NCI-H2227 treated with DMSO at 0.1 percent for 48 hours (cell line): ENCODE data around the gene THBS2.
"Not testable (repeated sequence)": the region's sequence is repeated elsewhere in the genome, so short reads cannot be mapped to it uniquely, and the experiment has no call there.

Source experiments
- DNase-seq: peaks from one replicate; lab custom pipeline; 2025; lab: John Stamatoyannopoulos, UW

THBS2 gene

GRCh38 chr6:169271877-169272216 is 18.2 kb upstream of the THBS2 start:
- DNase-seq: no peak

- DNase-seq: no peak
These were observed 17.7 kb upstream of the THBS2 start for GRCh38 chr6:169271158-169271876.

- not testable (repeated sequence) for DNase-seq
These were observed 16.4 kb upstream of the THBS2 start for GRCh38 chr6:169270077-169270380.

GRCh38 chr6:169269180-169270076 is 15.8 kb upstream of the THBS2 start:
- no peak for DNase-seq

- DNase-seq: no peak
These were observed 14.6 kb upstream of the THBS2 start for GRCh38 chr6:169268276-169268675.

DNA sequence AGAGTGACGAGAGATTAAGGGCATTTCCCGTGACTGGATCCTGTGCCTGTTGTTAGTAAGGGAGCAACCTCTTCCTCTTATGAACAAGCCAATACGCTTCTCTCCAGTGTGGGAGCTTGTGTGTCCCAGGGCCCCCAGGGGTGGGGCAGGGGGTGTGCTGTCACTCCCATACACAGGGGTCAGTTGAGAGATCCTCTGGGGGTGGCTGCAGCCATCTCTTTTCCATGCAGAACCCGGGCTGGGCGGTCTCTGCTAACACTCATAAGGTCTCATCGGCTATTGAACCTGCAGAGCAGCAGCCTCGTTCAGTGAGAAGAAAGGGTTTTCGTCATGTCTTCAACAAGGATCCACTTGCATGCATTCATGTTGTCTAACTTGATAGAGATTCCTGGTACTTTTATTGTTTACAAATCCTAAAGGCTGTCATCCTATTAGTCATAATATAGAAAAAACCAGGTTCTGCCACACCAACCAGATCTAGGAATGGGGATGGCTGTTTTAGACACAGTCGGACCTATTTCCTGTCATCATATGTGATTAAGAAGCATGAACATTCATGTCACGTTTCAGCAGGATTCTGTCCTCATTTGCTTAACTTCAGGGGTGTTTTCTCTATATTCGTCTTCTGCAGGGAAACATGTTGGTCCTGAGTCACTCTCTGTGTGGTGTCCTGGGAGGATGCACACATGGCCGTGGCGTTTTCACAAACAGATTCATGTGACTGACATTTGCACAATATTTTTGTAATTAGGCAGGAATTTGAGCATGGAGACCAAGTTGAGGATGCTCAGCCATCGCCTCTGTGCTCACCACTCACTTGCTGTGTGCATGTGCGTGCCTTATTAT is 13.3 kb upstream of the THBS2 start:
- DNase-seq: no peak

GRCh38 chr6:169266261-169266660 is 12.6 kb upstream of the THBS2 start:
- DNase-seq: no peak

- DNase-seq: no peak
These were observed 12.0 kb upstream of the THBS2 start for GRCh38 chr6:169265486-169266131.

DNA sequence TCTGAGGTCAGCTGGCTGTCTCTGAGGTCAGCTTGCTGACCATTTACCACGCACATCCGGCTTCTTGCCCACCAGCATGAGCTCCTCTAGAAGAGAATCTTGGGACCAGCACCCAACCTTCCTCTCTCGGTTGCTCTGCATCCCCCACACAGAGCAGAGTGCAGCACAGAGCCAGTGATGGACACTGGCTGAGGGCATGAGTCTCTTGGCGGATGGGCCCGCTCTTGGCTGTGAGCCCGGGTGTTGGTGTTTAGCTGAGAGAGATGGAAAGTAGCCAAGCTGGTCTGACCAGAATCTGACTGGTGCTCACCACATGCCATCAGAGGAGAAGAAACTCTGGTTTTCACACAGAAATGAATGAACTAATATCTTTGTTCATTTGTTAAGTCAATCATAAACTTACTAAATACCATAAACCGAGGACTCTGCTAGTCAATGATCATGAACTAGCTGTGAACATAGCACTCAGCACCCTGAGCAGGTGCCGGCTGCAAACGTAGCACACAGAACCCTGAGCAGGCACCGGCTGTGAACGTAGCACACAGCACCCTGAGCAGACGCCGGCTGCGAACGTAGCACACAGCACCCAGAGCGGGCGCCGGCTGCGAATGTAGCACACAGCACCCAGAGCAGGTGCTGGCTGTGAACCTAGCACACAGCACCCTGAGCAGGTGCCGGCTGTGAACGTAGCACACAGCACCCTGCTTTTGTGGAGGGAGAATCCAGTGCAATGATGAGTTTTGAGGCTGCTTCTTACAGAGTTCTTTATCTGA is 10.4 kb upstream of the THBS2 start:
- no peak for DNase-seq

DNA sequence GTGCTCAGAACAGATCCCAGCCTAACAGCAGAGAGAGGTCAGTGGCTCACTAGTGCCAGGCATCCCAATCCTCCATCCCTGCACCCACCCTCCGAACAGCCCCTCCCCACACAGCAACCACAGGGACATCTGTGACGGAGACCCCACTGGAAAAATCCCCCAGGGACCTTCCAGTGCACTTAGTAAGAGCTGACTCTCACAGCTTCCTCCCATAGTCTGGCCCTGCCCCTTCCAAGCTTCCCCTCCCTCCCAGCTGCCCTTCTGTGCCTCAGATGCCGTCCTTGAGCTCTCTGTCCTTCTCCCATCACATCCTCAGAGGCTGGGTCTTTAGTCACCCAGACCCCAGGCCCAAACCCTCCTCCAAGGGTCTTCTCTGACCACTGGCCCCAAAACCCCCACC is 9.7 kb upstream of the THBS2 start:
- no peak for DNase-seq

DNA sequence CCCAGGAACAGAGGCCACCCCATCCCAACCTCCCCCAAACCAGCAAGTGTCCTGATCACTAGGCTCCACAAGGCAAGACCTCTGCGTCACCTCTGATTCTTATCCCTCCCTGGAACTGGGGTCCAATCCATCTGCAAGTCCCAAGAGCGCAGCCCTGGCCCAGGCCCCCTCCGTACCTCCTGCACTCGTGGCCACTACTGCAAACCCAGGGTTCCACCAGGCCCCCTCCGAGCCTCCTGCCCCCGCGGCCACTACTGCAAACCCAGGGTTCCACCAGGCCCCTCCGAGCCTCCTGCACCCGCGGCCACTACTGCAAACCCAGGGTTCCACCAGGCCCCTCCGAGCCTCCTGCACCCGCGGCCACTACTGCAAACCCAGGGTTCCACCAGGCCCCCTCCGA is 9.0 kb upstream of the THBS2 start:
- DNase-seq: not testable (repeated sequence)

DNA sequence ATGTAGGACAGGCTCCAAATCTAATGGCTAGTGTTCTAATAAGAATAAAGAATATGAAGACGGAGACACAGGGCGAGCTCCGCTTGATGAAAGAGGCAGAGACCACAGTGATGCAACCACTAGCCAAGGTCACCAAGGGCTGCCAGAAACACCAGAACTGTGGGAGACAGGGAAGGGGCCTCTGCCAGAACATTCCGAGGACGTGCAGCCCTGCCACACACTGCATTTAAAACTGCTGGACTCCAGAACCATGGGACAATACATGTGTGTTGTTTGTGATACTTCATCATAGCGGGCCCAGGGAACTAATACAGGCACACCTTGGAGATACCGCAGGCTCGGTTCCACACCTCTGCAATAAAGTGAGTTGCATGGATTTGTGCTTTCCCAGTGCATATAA is 2.9 kb upstream of the THBS2 start:
- no peak for DNase-seq

DNA sequence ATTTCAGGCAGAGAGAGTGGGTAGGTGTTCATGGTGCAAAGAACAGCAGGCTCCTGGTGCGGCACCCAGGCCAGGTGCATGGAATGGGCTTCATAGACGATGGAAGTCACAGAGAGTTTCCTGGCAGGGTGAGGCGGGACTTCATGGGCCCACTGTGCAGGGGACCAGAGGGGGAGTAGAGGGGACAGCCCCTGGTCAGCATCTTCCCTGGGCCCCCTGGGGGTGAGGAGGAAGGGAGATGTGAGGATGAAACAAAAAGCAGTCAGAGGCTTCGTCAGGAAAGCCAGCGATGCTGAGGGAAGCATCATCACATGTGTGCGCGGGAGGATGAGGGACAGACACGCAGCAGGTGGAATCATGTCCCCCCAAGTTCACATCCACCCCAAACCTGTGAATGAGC is 2.4 kb upstream of the THBS2 start:
- no peak for DNase-seq

DNA sequence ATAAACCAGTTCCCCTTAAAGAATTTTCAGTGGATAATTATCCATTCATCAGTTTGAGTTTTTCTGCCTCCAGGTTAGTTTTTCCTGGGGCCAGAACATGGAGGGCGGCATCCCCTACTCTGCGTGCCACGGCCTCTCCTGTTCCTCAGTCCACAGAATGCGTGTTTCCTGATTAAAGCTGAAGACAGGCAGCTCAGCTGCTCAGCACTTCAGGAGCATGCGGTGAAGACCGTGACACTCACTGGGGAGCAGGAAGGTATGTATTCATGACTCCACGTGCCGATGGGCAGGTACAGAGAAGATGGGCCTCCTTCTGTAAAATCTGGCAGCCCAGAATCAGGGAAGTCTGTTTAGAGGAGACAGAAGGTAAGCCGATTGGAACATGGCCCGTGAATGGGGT is 2.0 kb upstream of the THBS2 start:
- DNase-seq: no peak

DNA sequence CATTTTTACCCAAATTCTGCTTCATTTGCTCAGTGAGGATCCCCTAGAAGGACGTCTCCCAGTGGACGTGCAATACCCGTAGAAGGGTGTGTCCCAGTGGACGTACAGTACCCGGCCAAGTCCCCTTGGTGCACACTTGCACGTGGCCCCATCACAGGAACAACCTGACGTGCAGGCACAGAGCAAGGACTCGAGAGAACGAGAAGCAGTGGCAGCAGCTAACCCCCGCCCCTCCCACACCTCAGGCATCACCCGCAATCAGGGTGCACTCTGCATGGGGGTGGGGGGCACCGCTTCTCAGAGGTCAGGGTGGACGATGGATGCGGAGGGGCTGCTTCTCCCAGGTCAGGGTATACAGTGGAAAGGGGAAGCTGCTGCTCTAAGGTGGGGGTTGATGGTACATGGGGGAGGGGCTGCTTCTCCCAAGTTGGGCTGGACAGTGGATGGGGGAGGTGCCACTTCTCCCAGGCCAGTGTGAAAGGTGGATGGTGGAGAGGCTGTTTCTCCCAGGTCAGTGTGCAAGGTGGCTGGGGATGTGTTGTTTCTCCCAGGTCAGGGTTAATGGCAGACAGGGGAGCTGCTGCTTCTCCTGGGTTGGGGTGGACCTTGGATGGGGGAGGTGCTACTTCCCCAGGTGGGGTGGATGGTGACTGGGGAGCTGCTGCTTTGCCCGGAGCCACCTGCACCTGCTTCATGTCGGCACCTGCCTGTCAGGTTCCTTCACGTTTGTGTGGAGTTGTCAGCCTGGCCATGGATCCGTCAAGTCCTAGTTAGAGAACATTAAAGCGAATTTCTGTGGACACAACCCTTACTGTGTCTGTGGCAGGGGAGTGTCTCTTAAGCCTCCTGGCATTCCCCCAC is 1.0 kb upstream of the THBS2 start:
- DNase-seq: no peak

- no peak for DNase-seq
These were observed 999 bp downstream of the THBS2 start for GRCh38 chr6:169252505-169253189.

GRCh38 chr6:169251822-169252504 is 1.7 kb downstream of the THBS2 start:
- no peak for DNase-seq

GRCh38 chr6:169251371-169251802 is 2.3 kb downstream of the THBS2 start:
- no peak for DNase-seq

GRCh38 chr6:169250660-169251059 is 3.0 kb downstream of the THBS2 start:
- DNase-seq: no peak
